Breast epithelium (tissue), 4 donors: ENCODE results near the gene DPM1. TPM values are rescaled to one million over a fixed set of nuclear protein-coding genes. Genes with fewer than 3 reads are reported as not detected.

ENCODE experiments used
- DNase-seq, 2 donors: peaks; one replicate each; pipeline ENCODE4 v3.0.0-alpha.2; 2019; ENCODE audit warnings: low spot score in 2 of 2
- H3K27ac ChIP-seq, 2 donors: fragments of 200-600 bp; sonication (generic) in 1 of 2; one replicate each; pipeline ENCODE4 v1.5.1; 2016 to 2019; ENCODE audit warnings: mild to moderate bottlenecking in 1 of 2
- H3K27me3 ChIP-seq, 2 donors: fragments of 200-600 bp; sonication (generic) in 1 of 2; one replicate each; pipeline versions ENCODE4 v1.5.1 to v1.6.0; 2017 to 2019; ENCODE audit warnings: control low read depth in 1 of 2, mild to moderate bottlenecking in 1 of 2
- H3K36me3 ChIP-seq: fragments of 200-600 bp; one replicate; pipeline ENCODE4 v1.5.1; 2019
- H3K4me1 ChIP-seq, 2 donors: fragments of 200-600 bp; sonication (generic); one replicate each; pipeline ENCODE4 v1.5.1; 2016 to 2019; ENCODE audit warnings: control low read depth in 1 of 2
- H3K4me3 ChIP-seq, 3 donors: fragments of 200-600 bp; sonication (generic); 1 replicate in 2 of 3; 2 replicates in 1 of 3; pipeline ENCODE4 v1.5.1; 2016 to 2019; ENCODE audit warnings: mild to moderate bottlenecking in 3 of 3, moderate library complexity in 2 of 3
- H3K9me3 ChIP-seq, 2 donors: fragments of 200-600 bp; sonication (generic) in 1 of 2; one replicate each; pipeline ENCODE4 v1.5.1; 2016 to 2019; ENCODE audit warnings: control low read depth in 1 of 2
- POLR2A ChIP-seq: fragments of 450-650 bp; IDR thresholded peaks from one replicate; pipeline ENCODE4 v1.6.1; 2016; ENCODE audit warnings: antibody characterized with exemption, mild to moderate bottlenecking, moderate library complexity
- POLR2AphosphoS5 ChIP-seq, 3 donors: sonication (generic); formaldehyde crosslinking; IDR thresholded peaks; one replicate each; pipeline ENCODE4 v1.6.1; 2017; ENCODE audit warnings: antibody characterized with exemption in 3 of 3
- intact Hi-C: fragments of 100-400 bp; cut with DNase I; formaldehyde crosslinking; loops from one replicate; pipeline ENCODE4 v1.15.1; 2023; ENCODE audit warnings: low total_unique reads
- total RNA-seq, 3 donors: library from RNA; depleted of rRNA; stranded (reverse); fragments of >200 nt; gene quantifications; one replicate each; pipeline ENCODE4 v1.1.0, GENCODE V29; 2016
- TF ChIP-seq, protein P1 (sequence below), 3 donors: fragments of 450-650 bp; IDR thresholded peaks; one replicate each; pipeline ENCODE4 v1.5.1; 2016 to 2017; ENCODE audit warnings: antibody characterized with exemption in 3 of 3, mild to moderate bottlenecking in 3 of 3, moderate library complexity in 3 of 3

Gene DPM1
- total RNA-seq, 3 donors from 2014 or later = 43.4 to 61.2 (median 53.4) TPM

GRCh38 chr20:50995506-50995905 lies 37.2 kb upstream of the DPM1 start:
- intact Hi-C loops = no loop called here
- no peak for DNase-seq
- Histone ChIP-seq H3K4me3 (no peak overlapping the region), H3K36me3 (no peaks in the 10 kb centered on the region), H3K27me3 (peaks cover 0 to 3% of the 10 kb centered on the region in 2 donors), H3K4me1 (no peaks in the 10 kb centered on the region), H3K9me3 (no peaks in the 10 kb centered on the region), H3K27ac (no peak overlapping the region)
- TF ChIP-seq, protein P1, sequence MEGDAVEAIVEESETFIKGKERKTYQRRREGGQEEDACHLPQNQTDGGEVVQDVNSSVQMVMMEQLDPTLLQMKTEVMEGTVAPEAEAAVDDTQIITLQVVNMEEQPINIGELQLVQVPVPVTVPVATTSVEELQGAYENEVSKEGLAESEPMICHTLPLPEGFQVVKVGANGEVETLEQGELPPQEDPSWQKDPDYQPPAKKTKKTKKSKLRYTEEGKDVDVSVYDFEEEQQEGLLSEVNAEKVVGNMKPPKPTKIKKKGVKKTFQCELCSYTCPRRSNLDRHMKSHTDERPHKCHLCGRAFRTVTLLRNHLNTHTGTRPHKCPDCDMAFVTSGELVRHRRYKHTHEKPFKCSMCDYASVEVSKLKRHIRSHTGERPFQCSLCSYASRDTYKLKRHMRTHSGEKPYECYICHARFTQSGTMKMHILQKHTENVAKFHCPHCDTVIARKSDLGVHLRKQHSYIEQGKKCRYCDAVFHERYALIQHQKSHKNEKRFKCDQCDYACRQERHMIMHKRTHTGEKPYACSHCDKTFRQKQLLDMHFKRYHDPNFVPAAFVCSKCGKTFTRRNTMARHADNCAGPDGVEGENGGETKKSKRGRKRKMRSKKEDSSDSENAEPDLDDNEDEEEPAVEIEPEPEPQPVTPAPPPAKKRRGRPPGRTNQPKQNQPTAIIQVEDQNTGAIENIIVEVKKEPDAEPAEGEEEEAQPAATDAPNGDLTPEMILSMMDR (IDR thresholded peaks at IDR 0.05) = no peak
- TF ChIP-seq POLR2A (no peak), POLR2AphosphoS5 (IDR thresholded peaks at IDR 0.05) (no peak)

- peaks cover 0 to 8% of the 10 kb centered on the region in 2 donors for H3K27me3 ChIP-seq
- H3K36me3 ChIP-seq = no peaks in the 10 kb centered on the region
- TF ChIP-seq, protein P1 (IDR thresholded peaks at IDR 0.05) = no peak
- TF ChIP-seq POLR2A = no peak
- no peak overlapping the region for H3K4me3 ChIP-seq
- no peaks in the 10 kb centered on the region for H3K4me1 ChIP-seq
- intact Hi-C loops = no loop called here
- no peaks in the 10 kb centered on the region for H3K9me3 ChIP-seq
- DNase-seq = no peak
- no peak overlapping the region for H3K27ac ChIP-seq
Measured at GRCh38 chr20:50993876-50994275, 35.5 kb upstream of the DPM1 start.

DNA sequence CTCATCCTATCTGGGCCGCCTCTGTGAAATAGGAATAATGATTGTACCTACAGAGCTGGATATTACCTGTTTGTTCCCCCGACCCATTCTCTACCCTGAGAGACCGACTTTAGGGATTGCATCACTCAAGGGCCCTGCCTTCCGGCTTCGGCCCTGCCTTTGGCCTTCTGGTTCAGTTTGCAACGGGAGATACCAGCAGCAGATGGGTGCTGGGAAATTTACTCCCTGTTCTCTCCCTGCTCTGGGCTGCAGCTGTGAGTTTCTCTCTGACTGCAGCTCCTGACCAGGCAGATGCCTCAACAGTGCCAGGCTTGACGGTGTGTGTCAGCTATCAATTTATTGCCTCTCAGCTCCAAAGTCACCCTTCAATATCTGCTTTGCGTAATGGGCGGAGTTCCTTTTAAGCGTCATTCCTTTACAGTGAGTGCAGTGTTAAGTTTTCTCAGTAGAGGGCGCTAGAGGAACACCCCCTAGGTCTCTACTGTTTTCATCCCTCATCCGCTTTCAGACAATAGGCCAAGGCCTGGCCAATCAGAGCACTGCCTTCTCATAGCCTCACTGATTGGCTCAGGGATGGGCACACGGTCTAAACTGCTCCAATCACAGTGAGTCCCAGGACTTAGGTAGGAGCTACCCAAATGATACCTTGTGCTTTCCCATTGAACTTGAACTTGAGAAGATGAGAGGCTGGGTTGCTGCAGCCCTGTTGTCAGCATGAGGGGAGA lies 34.6 kb upstream of the DPM1 start:
- Histone ChIP-seq H3K9me3 (no peaks in the 10 kb centered on the region), H3K4me1 (no peaks in the 10 kb centered on the region), H3K27me3 (peaks cover 0 to 8% of the 10 kb centered on the region in 2 donors), H3K36me3 (no peaks in the 10 kb centered on the region), H3K27ac (peak overlapping the region; percentile 33 to 43), H3K4me3 (no peak overlapping the region)
- TF ChIP-seq, protein P1 (IDR thresholded peaks at IDR 0.05) = peak in 2 of 3 donors; percentile 24 to 31
- TF ChIP-seq POLR2A = no peak
- DNase-seq = no peak
- intact Hi-C loops = no loop called here

- intact Hi-C loops = no loop called here
- Histone ChIP-seq H3K27me3 (peaks cover 0 to 8% of the 10 kb centered on the region in 2 donors), H3K4me3 (no peak overlapping the region), H3K9me3 (no peaks in the 10 kb centered on the region), H3K27ac (no peak overlapping the region), H3K36me3 (no peaks in the 10 kb centered on the region), H3K4me1 (no peaks in the 10 kb centered on the region)
- DNase-seq = peak in 1 of 2 donors; percentile 67
- TF ChIP-seq, protein P1 (IDR thresholded peaks at IDR 0.05) = no peak
- TF ChIP-seq POLR2A (no peak), POLR2AphosphoS5 (IDR thresholded peaks at IDR 0.05) (no peak)
Measured at GRCh38 chr20:50992336-50992732, 34.0 kb upstream of the DPM1 start.

DNA sequence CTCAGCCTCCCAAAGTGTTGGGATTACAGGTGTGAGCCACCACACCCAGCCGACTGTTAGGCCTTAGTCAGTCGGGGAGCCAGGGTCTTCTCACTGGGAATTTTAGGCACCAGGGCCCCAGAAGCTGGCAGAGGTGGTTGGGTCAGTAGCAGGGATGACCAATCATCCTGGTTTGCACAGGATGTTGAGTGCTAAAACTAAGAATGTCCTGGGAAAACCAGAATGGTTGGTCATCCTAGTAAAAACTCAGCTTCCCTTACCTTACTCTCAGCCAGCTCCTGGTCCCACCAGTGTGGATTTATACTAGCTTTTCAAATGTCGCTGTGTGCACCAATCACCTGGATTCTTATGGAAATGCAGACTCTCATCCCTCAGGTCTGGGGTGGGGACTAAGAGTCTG lies 32.7 kb upstream of the DPM1 start:
- no peak for DNase-seq
- no peak overlapping the region for H3K4me3 ChIP-seq
- H3K27ac ChIP-seq = no peak overlapping the region
- TF ChIP-seq POLR2A (no peak), POLR2AphosphoS5 (IDR thresholded peaks at IDR 0.05) (no peak)
- TF ChIP-seq, protein P1 (IDR thresholded peaks at IDR 0.05) = no peak
- H3K36me3 ChIP-seq = no peaks in the 10 kb centered on the region
- H3K27me3 ChIP-seq = peaks cover 0 to 5% of the 10 kb centered on the region in 2 donors
- no peaks in the 10 kb centered on the region for H3K9me3 ChIP-seq
- intact Hi-C loops = no loop called here
- no peaks in the 10 kb centered on the region for H3K4me1 ChIP-seq
